HG03066 (cell line): ENCODE measurements around the gene IGFBPL1.

Source experiments
- ATAC-seq: cut with Tn5 transposase; IDR thresholded peaks from one replicate; pipeline ENCODE4 v1.9.1; 2021; ENCODE audit warnings: low read depth; ENCODE audit not compliant: unreplicated experiment

IGFBPL1 gene

DNA sequence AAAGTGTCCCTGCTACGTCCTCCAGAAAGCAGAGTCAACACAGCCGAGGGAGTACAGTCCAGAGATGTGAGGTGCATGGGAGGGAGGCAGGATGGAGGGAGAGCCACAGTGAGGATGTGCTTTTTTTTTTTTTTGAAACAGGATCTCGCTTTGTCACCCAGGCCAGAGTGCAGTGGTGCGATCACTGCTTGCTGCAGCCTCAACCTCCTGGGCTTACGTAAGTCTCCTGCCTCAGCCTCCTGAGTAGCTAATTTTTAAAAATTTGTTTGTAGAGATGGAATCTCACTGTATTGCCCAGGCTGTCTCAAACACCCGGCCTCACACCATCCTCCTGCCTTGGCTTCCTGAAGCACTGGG is 65.0 kb downstream of the IGFBPL1 start:
- no peak for ATAC-seq

DNA sequence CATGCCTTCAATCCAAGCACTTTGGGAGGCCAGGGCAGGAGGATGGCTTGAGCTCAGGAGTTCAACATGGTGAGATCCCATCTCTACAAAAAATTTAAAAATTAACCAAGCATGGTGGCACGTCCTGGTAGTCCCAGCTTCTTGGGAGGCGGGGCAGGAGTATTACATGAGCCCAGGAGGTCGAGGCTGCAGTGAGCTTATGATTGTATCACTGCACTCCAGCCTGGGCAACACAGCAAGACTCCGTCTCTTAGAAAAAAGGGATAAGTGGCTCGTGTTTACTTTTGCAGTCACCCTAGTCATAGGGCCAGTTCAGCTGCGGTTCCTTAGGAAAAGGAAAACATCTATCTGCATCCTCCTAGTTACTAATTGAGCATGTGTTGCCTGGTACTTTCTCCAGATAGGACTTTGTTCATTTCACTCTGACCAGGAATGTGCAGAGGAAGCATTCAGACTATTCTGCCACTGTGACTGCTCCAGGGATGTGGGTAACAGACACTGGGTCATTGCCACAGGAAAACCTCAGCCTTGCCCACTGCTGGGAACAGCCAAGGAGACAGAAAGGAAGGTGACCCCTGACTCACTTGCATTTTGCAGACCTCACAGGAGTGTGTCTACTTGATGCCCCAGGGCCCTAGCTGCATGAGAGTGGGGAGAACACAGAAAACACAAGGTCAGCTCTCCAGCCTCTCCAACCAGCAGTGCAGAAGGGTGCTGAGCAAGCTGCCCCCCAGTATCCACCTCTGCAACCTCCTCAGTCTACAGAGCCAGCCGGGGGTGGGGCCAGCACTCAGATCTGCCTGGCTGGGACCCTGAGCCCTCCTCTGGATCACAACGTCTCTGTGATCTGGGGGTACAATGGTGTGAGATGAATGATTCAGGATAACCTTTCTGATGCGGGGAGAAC is 65.6 kb downstream of the IGFBPL1 start:
- no peak for ATAC-seq

DNA sequence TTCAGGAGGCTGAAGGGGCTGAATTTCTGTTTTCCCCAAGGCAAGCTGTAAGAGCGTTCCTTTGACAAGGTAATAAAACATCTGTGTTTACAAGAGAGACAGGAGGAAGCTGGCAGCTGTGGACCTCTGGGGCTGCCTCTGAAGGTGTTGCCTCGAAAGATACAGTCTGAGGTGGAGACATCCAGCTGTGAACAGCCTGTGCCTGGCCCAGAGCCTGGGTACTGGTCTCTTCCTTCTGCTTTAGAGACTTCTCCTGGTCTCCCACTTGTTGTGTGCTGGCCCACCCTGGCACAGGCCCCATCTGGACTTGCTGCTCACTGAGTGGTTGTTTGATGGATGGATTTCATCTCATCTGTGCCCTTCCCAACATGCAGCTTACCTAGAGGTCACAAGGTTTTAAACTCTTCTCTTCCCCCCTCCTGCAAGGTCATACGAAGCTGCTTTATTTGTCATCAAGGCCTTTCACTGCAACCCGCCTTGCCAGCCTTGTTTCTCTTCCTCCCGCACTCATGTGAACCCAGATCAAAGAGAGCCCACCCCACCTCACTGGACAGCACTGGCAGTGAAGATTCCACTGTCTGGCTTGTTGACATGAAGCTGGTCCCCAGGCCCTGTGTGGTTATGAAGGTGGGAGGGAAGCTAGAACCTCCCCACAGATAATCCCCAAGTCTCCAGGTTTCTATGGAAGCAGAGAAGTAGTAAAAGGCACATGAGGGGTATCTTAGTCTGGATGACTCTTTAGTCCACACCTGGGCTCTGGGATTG is 66.7 kb downstream of the IGFBPL1 start:
- no peak for ATAC-seq

DNA sequence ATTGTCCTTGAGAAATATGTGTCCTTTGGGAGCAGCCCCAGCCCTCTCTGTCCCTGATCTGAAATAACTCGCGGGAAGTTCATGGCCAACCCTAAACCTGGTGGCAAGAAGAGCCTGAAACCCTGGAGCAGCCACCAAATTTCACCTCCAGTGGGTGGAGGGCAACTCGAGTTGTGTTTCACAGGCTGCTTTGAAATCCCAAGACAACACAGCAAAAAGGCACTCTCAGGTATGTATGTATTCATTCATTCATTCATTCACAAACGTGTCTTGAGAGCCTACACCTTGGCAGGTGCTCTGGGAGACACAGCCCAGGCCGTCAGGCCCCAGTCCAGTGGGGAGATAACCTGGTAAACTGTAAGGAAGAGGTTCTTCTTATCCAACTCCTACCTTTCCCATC is 67.4 kb downstream of the IGFBPL1 start:
- ATAC-seq: no peak
